H9 (cell line): Measurements from ENCODE around the gene ARHGAP26. TPM values are rescaled to one million over a fixed set of nuclear protein-coding genes. Genes with fewer than 3 reads are reported as not detected.

ENCODE experiments used
- DNase-seq: peaks from one replicate; pipeline ENCODE4 v3.0.0-alpha.2; 2017
- H2AFZ ChIP-seq: one replicate; pipeline ENCODE4 v1.6.1; 2013; ENCODE audit warnings: mild to moderate bottlenecking, low read length, control low read depth, moderate library complexity
- H2AK5ac ChIP-seq: 2 replicates; pipeline ENCODE4 v1.6.1; 2013; ENCODE audit warnings: low read length, control low read depth, mixed read lengths; ENCODE audit not compliant: insufficient read length
- H2BK120ac ChIP-seq: one replicate; pipeline ENCODE4 v1.6.1; 2013; ENCODE audit warnings: low read depth, mild to moderate bottlenecking, low read length, control low read depth, inconsistent platforms; ENCODE audit not compliant: poor library complexity, severe bottlenecking
- H2BK12ac ChIP-seq: 2 replicates; pipeline ENCODE4 v1.6.1; 2013; ENCODE audit warnings: low read length, control low read depth, mixed read lengths, low read depth; ENCODE audit not compliant: insufficient read length
- H2BK15ac ChIP-seq: 2 replicates; pipeline ENCODE4 v1.6.1; 2013; ENCODE audit warnings: low read depth, low read length, control low read depth
- H2BK20ac ChIP-seq: one replicate; pipeline ENCODE4 v1.6.1; 2013; ENCODE audit warnings: low read depth, mild to moderate bottlenecking, low read length, control low read depth, inconsistent platforms; ENCODE audit not compliant: poor library complexity, severe bottlenecking
- H2BK5ac ChIP-seq: 2 replicates; pipeline ENCODE4 v1.6.1; 2013; ENCODE audit warnings: low read length, control low read depth, mixed read lengths; ENCODE audit not compliant: insufficient read length
- H3K14ac ChIP-seq: 2 replicates; pipeline ENCODE4 v1.6.1; 2013; ENCODE audit warnings: low read length, control low read depth; ENCODE audit not compliant: insufficient read depth
- H3K18ac ChIP-seq: 2 replicates; pipeline ENCODE4 v1.6.1; 2013; ENCODE audit warnings: low read depth, mild to moderate bottlenecking, mixed read lengths, low read length, control low read depth; ENCODE audit not compliant: insufficient read length
- H3K23ac ChIP-seq: 2 replicates; pipeline ENCODE4 v1.6.1; 2013; ENCODE audit warnings: low read length, control low read depth, mixed read lengths, low read depth; ENCODE audit not compliant: insufficient read length
- H3K23me2 ChIP-seq: 2 replicates; pipeline ENCODE4 v1.6.1; 2013; ENCODE audit warnings: low read depth, mild to moderate bottlenecking, mixed read lengths, low read length, control low read depth; ENCODE audit not compliant: insufficient read length, poor library complexity, severe bottlenecking
- H3K27ac ChIP-seq: 2 replicates; pipeline ENCODE4 v1.5.1; 2013; ENCODE audit warnings: low read length, control low read depth, mixed read lengths, low read depth; ENCODE audit not compliant: insufficient read length
- H3K27me3 ChIP-seq: 2 replicates; pipeline ENCODE4 v1.6.1; 2013; ENCODE audit warnings: low read length, control low read depth, inconsistent platforms; ENCODE audit not compliant: insufficient read depth
- H3K4ac ChIP-seq: 2 replicates; pipeline ENCODE4 v1.6.1; 2013; ENCODE audit warnings: low read depth, mild to moderate bottlenecking, control low read depth, inconsistent platforms, low read length, moderate library complexity
- H3K4me1 ChIP-seq: 2 replicates; pipeline ENCODE4 v1.6.1; 2013; ENCODE audit warnings: low read length, control low read depth, inconsistent platforms; ENCODE audit not compliant: insufficient read depth
- H3K4me2 ChIP-seq: 2 replicates; pipeline ENCODE4 v1.6.1; 2013; ENCODE audit warnings: low read length, control low read depth, mixed read lengths; ENCODE audit not compliant: insufficient read length, insufficient read depth
- H3K56ac ChIP-seq: 2 replicates; pipeline ENCODE4 v1.6.1; 2013; ENCODE audit warnings: low read depth, mild to moderate bottlenecking, mixed read lengths, low read length, control low read depth; ENCODE audit not compliant: insufficient read length
- H3K79me1 ChIP-seq: 2 replicates; pipeline ENCODE4 v1.6.1; 2013; ENCODE audit warnings: low read depth, mild to moderate bottlenecking, moderate library complexity, low read length, control low read depth, inconsistent platforms; ENCODE audit not compliant: insufficient read depth, poor library complexity, severe bottlenecking
- H3K79me2 ChIP-seq: 2 replicates; pipeline ENCODE4 v1.6.1; 2013; ENCODE audit warnings: low read length, control low read depth, inconsistent platforms; ENCODE audit not compliant: insufficient read depth
- H3K9ac ChIP-seq: 2 replicates; pipeline ENCODE4 v1.6.1; 2013; ENCODE audit warnings: low read length, control low read depth, mixed read lengths; ENCODE audit not compliant: insufficient read length; ENCODE audit errors: extremely low read depth
- H3K9me3 ChIP-seq: one replicate; pipeline ENCODE4 v1.6.1; 2013; ENCODE audit warnings: low read depth, low read length, inconsistent platforms; ENCODE audit not compliant: control insufficient read depth
- H3T11ph ChIP-seq: one replicate; pipeline ENCODE4 v1.6.1; 2013; ENCODE audit warnings: mild to moderate bottlenecking, low read length, control low read depth, inconsistent platforms
- H4K20me1 ChIP-seq: one replicate; pipeline ENCODE4 v1.6.1; 2013; ENCODE audit not compliant: control insufficient read depth, insufficient read length, insufficient read depth
- H4K5ac ChIP-seq: 2 replicates; pipeline ENCODE4 v1.6.1; 2013; ENCODE audit warnings: low read depth, mild to moderate bottlenecking, mixed read lengths, low read length, control low read depth; ENCODE audit not compliant: insufficient read length
- H4K8ac ChIP-seq: replicated peaks from 2 replicates; pipeline ENCODE4 v1.6.1; 2013; ENCODE audit warnings: low read length, control low read depth, mixed read lengths, low read depth; ENCODE audit not compliant: insufficient read length
- H4K91ac ChIP-seq: 2 replicates; pipeline ENCODE4 v1.6.1; 2013; ENCODE audit warnings: low read depth, mild to moderate bottlenecking, moderate library complexity, mixed read lengths, low read length, control low read depth; ENCODE audit not compliant: insufficient read length
- H3K27ac Mint-ChIP-seq, 3 experiments: 2 replicates in 2 of 3; 3 replicates in 1 of 3; pipeline ENCODE4 v1.8.0; 2020 to 2021; ENCODE audit warnings: mixed read lengths in 3 of 3, mild to moderate bottlenecking in 1 of 3, moderate library complexity in 1 of 3
- H3K27me3 Mint-ChIP-seq: 2 replicates; pipeline ENCODE4 v1.8.0; 2021; ENCODE audit warnings: low read depth, mild to moderate bottlenecking, moderate library complexity, mixed read lengths
- H3K36me3 Mint-ChIP-seq, 3 experiments: 2 replicates in 2 of 3; 3 replicates in 1 of 3; pipeline ENCODE4 v1.8.0; 2020 to 2021; ENCODE audit warnings: low read depth in 3 of 3, mixed read lengths in 3 of 3; ENCODE audit not compliant: insufficient read depth in 1 of 3
- H3K4me1 Mint-ChIP-seq, 2 experiments: 2 replicates each; pipeline ENCODE4 v1.8.0; 2020; ENCODE audit warnings: mixed read lengths in 2 of 2
- H3K4me3 Mint-ChIP-seq, 2 experiments: 2 replicates in 1 of 2; 3 replicates in 1 of 2; pipeline ENCODE4 v1.8.0; 2020 to 2021; ENCODE audit warnings: mild to moderate bottlenecking in 2 of 2, mixed read lengths in 2 of 2, moderate library complexity in 1 of 2
- H3K9me3 Mint-ChIP-seq, 2 experiments: 2 replicates in 1 of 2; 3 replicates in 1 of 2; pipeline ENCODE4 v1.8.0; 2020; ENCODE audit warnings: mild to moderate bottlenecking in 2 of 2, mixed read lengths in 2 of 2, moderate library complexity in 1 of 2
- WGBS: extraction: QIAGEN DNeasy Blood & Tissue Kit; methylation state at CpG from one replicate; pipeline ENCODE4 v1.1.7; 2013; ENCODE audit warnings: missing lambda C conversion rate, low lambda C conversion rate, mixed read lengths; ENCODE audit not compliant: insufficient read length; ENCODE audit errors: extremely low coverage; 5-methylcytosine and 5-hydroxymethylcytosine counted together
- total RNA-seq: library from RNA; stranded (reverse); gene quantifications from 2 replicates; pipeline ENCODE4 v1.2.1, GENCODE V29; 2021
- TF ChIP-seq, protein P1 (sequence below): fragments of 200-600 bp; sonication (generic); conservative IDR thresholded peaks from 3 replicates; pipeline ENCODE4 v1.8.0; 2021; ENCODE audit warnings: antibody characterized with exemption, mild to moderate bottlenecking

ARHGAP26 gene
- total RNA-seq, 1 experiment from 2014 or later, result 13.8 TPM

DNA sequence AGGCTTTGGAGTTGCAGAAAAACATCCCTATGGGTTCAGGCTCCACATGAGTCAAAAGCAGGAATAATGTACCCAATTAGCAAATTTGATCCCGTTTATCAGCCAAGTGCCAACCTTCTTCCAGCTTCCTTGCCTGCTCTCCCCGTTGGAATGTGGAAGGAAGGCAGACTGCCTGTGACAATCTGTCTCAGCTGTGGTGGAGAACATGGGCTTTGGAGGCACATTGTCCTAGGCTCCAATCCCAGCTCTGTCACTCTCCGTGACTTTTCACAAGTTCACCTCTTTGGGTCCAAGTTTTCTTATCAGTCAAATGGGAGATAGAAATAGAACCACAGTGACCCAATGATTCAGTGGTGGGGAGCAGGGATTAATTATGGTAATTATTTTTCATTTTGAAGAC lies 113.9 kb downstream of the ARHGAP26 start:
- no peak overlapping the region for H3K23ac ChIP-seq
- H3K27ac ChIP-seq, result no peak overlapping the region
- no peak overlapping the region for H2BK20ac ChIP-seq
- peaks cover 30 to 35% of the 10 kb centered on the region in 2 experiments for H3K4me1 Mint-ChIP-seq
- no peak overlapping the region for H2BK15ac ChIP-seq
- no peak overlapping the region for H4K5ac ChIP-seq
- no peak overlapping the region for H3K4ac ChIP-seq
- no peak overlapping the region for H3K18ac ChIP-seq
- no CpG with 5 or more reads among the region's 3 CpGs for WGBS
- no peaks in the 10 kb centered on the region for H3K23me2 ChIP-seq
- no peak overlapping the region for H3K4me3 Mint-ChIP-seq
- no peaks in the 10 kb centered on the region for H3K79me2 ChIP-seq
- no peak overlapping the region for H4K91ac ChIP-seq
- no peaks in the 10 kb centered on the region; a peak in 1 of 7 replicates for H3K36me3 Mint-ChIP-seq
- no peak overlapping the region for H2AFZ ChIP-seq
- no peaks in the 10 kb centered on the region for H3K27me3 Mint-ChIP-seq
- TF ChIP-seq, protein P1, sequence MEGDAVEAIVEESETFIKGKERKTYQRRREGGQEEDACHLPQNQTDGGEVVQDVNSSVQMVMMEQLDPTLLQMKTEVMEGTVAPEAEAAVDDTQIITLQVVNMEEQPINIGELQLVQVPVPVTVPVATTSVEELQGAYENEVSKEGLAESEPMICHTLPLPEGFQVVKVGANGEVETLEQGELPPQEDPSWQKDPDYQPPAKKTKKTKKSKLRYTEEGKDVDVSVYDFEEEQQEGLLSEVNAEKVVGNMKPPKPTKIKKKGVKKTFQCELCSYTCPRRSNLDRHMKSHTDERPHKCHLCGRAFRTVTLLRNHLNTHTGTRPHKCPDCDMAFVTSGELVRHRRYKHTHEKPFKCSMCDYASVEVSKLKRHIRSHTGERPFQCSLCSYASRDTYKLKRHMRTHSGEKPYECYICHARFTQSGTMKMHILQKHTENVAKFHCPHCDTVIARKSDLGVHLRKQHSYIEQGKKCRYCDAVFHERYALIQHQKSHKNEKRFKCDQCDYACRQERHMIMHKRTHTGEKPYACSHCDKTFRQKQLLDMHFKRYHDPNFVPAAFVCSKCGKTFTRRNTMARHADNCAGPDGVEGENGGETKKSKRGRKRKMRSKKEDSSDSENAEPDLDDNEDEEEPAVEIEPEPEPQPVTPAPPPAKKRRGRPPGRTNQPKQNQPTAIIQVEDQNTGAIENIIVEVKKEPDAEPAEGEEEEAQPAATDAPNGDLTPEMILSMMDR, result no peak
- no peak overlapping the region for H2BK120ac ChIP-seq
- no peak overlapping the region for H2BK5ac ChIP-seq
- DNase-seq, result no peak
- H4K20me1 ChIP-seq, result no peaks in the 10 kb centered on the region
- no peak overlapping the region for H2BK12ac ChIP-seq
- no peak overlapping the region; a peak in 1 of 7 replicates for H3K27ac Mint-ChIP-seq
- no peak overlapping the region for H4K8ac ChIP-seq
- peaks cover 4% of the 10 kb centered on the region; the same call in 1 of the 2 replicates for H3K4me1 ChIP-seq
- no peaks in the 10 kb centered on the region for H3K79me1 ChIP-seq
- no peak overlapping the region for H3K14ac ChIP-seq
- no peak overlapping the region for H3K4me2 ChIP-seq
- H3K9me3 Mint-ChIP-seq, result no peaks in the 10 kb centered on the region
- H2AK5ac ChIP-seq, result no peak overlapping the region
- no peak overlapping the region for H3T11ph ChIP-seq
- H3K9me3 ChIP-seq, result no peaks in the 10 kb centered on the region
- H3K56ac ChIP-seq, result no peak overlapping the region
- H3K9ac ChIP-seq, result no peak overlapping the region
- no peaks in the 10 kb centered on the region for H3K27me3 ChIP-seq
